ENCODE measurements around the gene SLC9A6.
"Not testable (repeated sequence)": the region's sequence is repeated elsewhere in the genome, so short reads cannot be mapped to it uniquely, and the experiment has no call there.

The SLC9A6 gene

GRCh38 chrX:136063340-136064079 lies 78.3 kb downstream of the SLC9A6 start:
- no peak for DNase-seq (ENCODE audit: low read depth in 2 of 2)

- no peak for DNase-seq (ENCODE audit: low read depth in 2 of 2)
Measured at GRCh38 chrX:136064661-136065043, 79.4 kb downstream of the SLC9A6 start.

GRCh38 chrX:136065044-136065671 lies 79.9 kb downstream of the SLC9A6 start:
- DNase-seq (ENCODE audit: low read depth in 2 of 2), result peak in 1 of 2 experiments; percentile 45

GRCh38 chrX:136067097-136067496 lies 81.9 kb downstream of the SLC9A6 start:
- DNase-seq (ENCODE audit: low read depth in 2 of 2), result no peak

GRCh38 chrX:136067966-136068365 lies 82.7 kb downstream of the SLC9A6 start:
- no peak for DNase-seq (ENCODE audit: low read depth in 2 of 2)

GRCh38 chrX:136076942-136077341 lies 91.7 kb downstream of the SLC9A6 start:
- no peak for DNase-seq (ENCODE audit: low read depth in 2 of 2)

GRCh38 chrX:136080766-136081165 lies 95.5 kb downstream of the SLC9A6 start:
- no peak for DNase-seq (ENCODE audit: low read depth in 2 of 2)

GRCh38 chrX:136086521-136086920 lies 101.3 kb downstream of the SLC9A6 start:
- DNase-seq (ENCODE audit: low read depth in 2 of 2), result peak in 1 of 2 experiments; percentile 9

- DNase-seq (ENCODE audit: low read depth in 2 of 2), result not testable (repeated sequence)
Measured at GRCh38 chrX:136091898-136092297, 106.7 kb downstream of the SLC9A6 start.

GRCh38 chrX:136094962-136095361 lies 109.7 kb downstream of the SLC9A6 start:
- DNase-seq (ENCODE audit: low read depth in 2 of 2), result no peak
